ENCODE data around the gene UBE3C.
"Not testable (repeated sequence)": the region's sequence is repeated elsewhere in the genome, so short reads cannot be mapped to it uniquely, and the experiment has no call there.

Gene UBE3C

GRCh38 chr7:157241631-157242030 lies 102.9 kb downstream of the UBE3C start:
- no peak for DNase-seq

- DNase-seq = no peak
These were observed 106.0 kb downstream of the UBE3C start for GRCh38 chr7:157244516-157245294.

GRCh38 chr7:157246052-157246451 lies 107.3 kb downstream of the UBE3C start:
- DNase-seq = no peak

GRCh38 chr7:157248659-157249058 lies 109.9 kb downstream of the UBE3C start:
- DNase-seq = no peak

GRCh38 chr7:157250605-157251228 lies 112.0 kb downstream of the UBE3C start:
- DNase-seq = peak; percentile 56

GRCh38 chr7:157251817-157252216 lies 113.1 kb downstream of the UBE3C start:
- not testable (repeated sequence) for DNase-seq

GRCh38 chr7:157253850-157254249 lies 115.1 kb downstream of the UBE3C start:
- peak; percentile 14 for DNase-seq

GRCh38 chr7:157254781-157255180 lies 116.1 kb downstream of the UBE3C start:
- DNase-seq = not testable (repeated sequence)

- DNase-seq = no peak
These were observed 116.5 kb downstream of the UBE3C start for GRCh38 chr7:157255201-157255606.

- no peak for DNase-seq
These were observed 124.4 kb downstream of the UBE3C start for GRCh38 chr7:157263156-157263555.

GRCh38 chr7:157265051-157265450 lies 126.3 kb downstream of the UBE3C start:
- no peak for DNase-seq

GRCh38 chr7:157266272-157266671 lies 127.5 kb downstream of the UBE3C start:
- no peak for DNase-seq

GRCh38 chr7:157267516-157267915 lies 128.8 kb downstream of the UBE3C start:
- DNase-seq = no peak

- DNase-seq = no peak
These were observed 129.2 kb downstream of the UBE3C start for GRCh38 chr7:157267956-157268355.

- no peak for DNase-seq
These were observed 129.8 kb downstream of the UBE3C start for GRCh38 chr7:157268540-157268939.

- no peak for DNase-seq
These were observed 130.8 kb downstream of the UBE3C start for GRCh38 chr7:157269341-157270059.

- DNase-seq = no peak
These were observed 131.3 kb downstream of the UBE3C start for GRCh38 chr7:157270060-157270444.

GRCh38 chr7:157271315-157271990 lies 132.7 kb downstream of the UBE3C start:
- no peak for DNase-seq

- peak; percentile 61 for DNase-seq
These were observed 133.2 kb downstream of the UBE3C start for GRCh38 chr7:157271991-157272324.

GRCh38 chr7:157272351-157273207 lies 133.9 kb downstream of the UBE3C start:
- DNase-seq = peak; percentile 37

GRCh38 chr7:157273208-157274093 lies 134.7 kb downstream of the UBE3C start:
- peak; percentile 74 for DNase-seq

All from NCI-H69 (cell line).